Germinal center (tissue), 1 donor: ENCODE data around the gene NUDT3.
"Not testable (repeated sequence)": the region's sequence is repeated elsewhere in the genome, so short reads cannot be mapped to it uniquely, and the experiment has no call there.

Experiments used
- DNase-seq: peaks from one replicate; pipeline ENCODE4 v3.0.0; 2012; ENCODE audit warnings: mixed read lengths, low spot score

Gene NUDT3

GRCh38 chr6:34342247-34342646, 50.2 kb downstream of the NUDT3 start:
- no peak for DNase-seq

- no peak for DNase-seq
Measured at GRCh38 chr6:34341481-34341971, 50.9 kb downstream of the NUDT3 start.

GRCh38 chr6:34340906-34341480, 51.5 kb downstream of the NUDT3 start:
- no peak for DNase-seq

GRCh38 chr6:34340394-34340793, 52.1 kb downstream of the NUDT3 start:
- no peak for DNase-seq

- no peak for DNase-seq
Measured at GRCh38 chr6:34339971-34340370, 52.5 kb downstream of the NUDT3 start.

- no peak for DNase-seq
Measured at GRCh38 chr6:34339432-34339831, 53.0 kb downstream of the NUDT3 start.

- DNase-seq, result no peak
Measured at GRCh38 chr6:34338811-34339210, 53.7 kb downstream of the NUDT3 start.

GRCh38 chr6:34338377-34338776, 54.1 kb downstream of the NUDT3 start:
- no peak for DNase-seq

GRCh38 chr6:34334796-34335416, 57.6 kb downstream of the NUDT3 start:
- no peak for DNase-seq

GRCh38 chr6:34333858-34334257, 58.6 kb downstream of the NUDT3 start:
- DNase-seq, result peak; percentile 54

GRCh38 chr6:34332251-34333198, 59.9 kb downstream of the NUDT3 start:
- no peak for DNase-seq

- no peak for DNase-seq
Measured at GRCh38 chr6:34331371-34332050, 61.0 kb downstream of the NUDT3 start.

- DNase-seq, result not testable (repeated sequence)
Measured at GRCh38 chr6:34329814-34330213, 62.7 kb downstream of the NUDT3 start.

- no peak for DNase-seq
Measured at GRCh38 chr6:34328969-34329368, 63.5 kb downstream of the NUDT3 start.

- DNase-seq, result not testable (repeated sequence)
Measured at GRCh38 chr6:34327313-34328205, 64.9 kb downstream of the NUDT3 start.

GRCh38 chr6:34325633-34326032, 66.8 kb downstream of the NUDT3 start:
- no peak for DNase-seq

- no peak for DNase-seq
Measured at GRCh38 chr6:34324738-34325444, 67.6 kb downstream of the NUDT3 start.

GRCh38 chr6:34324221-34324620, 68.2 kb downstream of the NUDT3 start:
- not testable (repeated sequence) for DNase-seq

- DNase-seq, result no peak
Measured at GRCh38 chr6:34323300-34323699, 69.2 kb downstream of the NUDT3 start.

- DNase-seq, result no peak
Measured at GRCh38 chr6:34322732-34323131, 69.7 kb downstream of the NUDT3 start.

GRCh38 chr6:34321821-34322220, 70.6 kb downstream of the NUDT3 start:
- no peak for DNase-seq
